HG03469 (cell line): ENCODE measurements around the gene SMIM1.

Experiments
- ATAC-seq: cut with Tn5 transposase; IDR thresholded peaks from one replicate; pipeline ENCODE4 v1.9.1; 2021; ENCODE audit warnings: mild to moderate bottlenecking, moderate library complexity, moderate number of reproducible peaks; ENCODE audit not compliant: unreplicated experiment

The SMIM1 gene

GRCh38 chr1:3817138-3817740, 44.7 kb downstream of the SMIM1 start:
- no peak for ATAC-seq

- ATAC-seq, result no peak
These were observed 45.5 kb downstream of the SMIM1 start for GRCh38 chr1:3817821-3818597.

GRCh38 chr1:3819771-3820200, 47.2 kb downstream of the SMIM1 start:
- ATAC-seq, result no peak

GRCh38 chr1:3820316-3820715, 47.8 kb downstream of the SMIM1 start:
- no peak for ATAC-seq

GRCh38 chr1:3821004-3821403, 48.5 kb downstream of the SMIM1 start:
- no peak for ATAC-seq

- no peak for ATAC-seq
These were observed 48.9 kb downstream of the SMIM1 start for GRCh38 chr1:3821447-3821846.

- ATAC-seq, result no peak
These were observed 49.4 kb downstream of the SMIM1 start for GRCh38 chr1:3821908-3822307.

GRCh38 chr1:3822421-3822820, 49.9 kb downstream of the SMIM1 start:
- ATAC-seq, result no peak

GRCh38 chr1:3824650-3825049, 52.1 kb downstream of the SMIM1 start:
- ATAC-seq, result no peak

GRCh38 chr1:3825356-3825755, 52.8 kb downstream of the SMIM1 start:
- no peak for ATAC-seq
